ENCODE results near the gene LSM4.

Gene LSM4

GRCh38 chr19:18291590-18292461, 31.1 kb downstream of the LSM4 start:
- DNase-seq, result peak; percentile 84 to 91

DNA sequence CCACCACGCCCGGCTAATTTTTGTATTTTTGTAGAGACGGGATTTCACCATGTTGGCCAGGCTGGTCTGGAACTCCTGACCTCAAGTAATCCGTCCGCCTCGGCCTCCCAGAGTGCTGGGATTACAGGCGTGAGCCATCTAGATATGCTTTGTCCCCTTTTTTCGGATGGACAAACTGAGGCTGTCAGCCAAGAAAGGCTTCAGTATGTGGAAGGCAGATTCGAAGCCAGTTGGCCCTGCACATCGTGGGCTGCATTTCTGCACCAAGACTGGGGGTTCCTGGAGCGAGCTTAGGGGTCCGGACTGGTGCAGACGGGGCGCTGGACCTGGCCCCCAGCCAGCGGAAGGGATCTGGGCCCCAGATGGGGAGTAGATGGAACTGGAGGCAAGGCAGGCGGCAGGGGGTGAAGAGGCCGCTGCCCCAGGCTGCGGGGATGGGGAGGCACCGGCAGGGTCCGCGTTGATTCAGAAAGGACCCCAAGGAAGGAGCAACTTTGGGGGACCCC, 31.8 kb downstream of the LSM4 start:
- peak in 1 of 2 donors; percentile 44 for DNase-seq

DNA sequence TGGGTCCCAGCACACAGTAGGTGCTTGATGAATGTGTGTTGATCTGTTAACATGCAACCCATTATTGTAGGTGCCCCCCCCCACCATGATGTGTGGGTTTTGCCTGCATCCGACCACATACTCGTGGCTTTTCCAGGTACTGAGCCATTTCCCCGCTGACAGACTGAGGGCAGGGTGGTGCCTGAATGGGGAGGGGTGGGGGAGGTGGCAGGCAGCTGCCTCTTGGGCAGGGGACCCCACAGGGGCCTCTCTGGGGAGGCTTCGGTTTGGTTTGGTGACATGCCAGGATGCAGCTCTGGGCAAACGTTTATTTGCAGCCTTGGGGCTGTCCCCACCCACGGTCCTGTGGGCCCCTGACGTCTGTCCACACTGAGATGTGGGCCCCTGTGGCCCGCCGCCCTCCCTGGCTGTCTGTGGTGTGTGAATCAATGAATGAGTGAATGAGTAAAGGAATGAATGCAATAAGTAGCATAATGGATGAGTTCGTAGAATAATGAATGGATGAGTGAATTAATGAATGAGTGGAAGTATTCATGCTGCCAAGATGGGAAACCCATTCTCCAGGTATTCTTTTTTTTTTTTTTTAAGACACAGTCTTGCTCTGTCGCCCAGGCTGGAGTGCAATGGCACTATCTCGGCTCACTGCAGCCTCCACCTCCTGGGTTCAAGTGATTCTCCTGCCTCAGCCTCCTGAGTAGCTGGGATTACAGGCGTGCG, 32.4 kb downstream of the LSM4 start:
- peak; percentile 94 to 95 for DNase-seq

GRCh38 chr19:18289471-18290301, 33.2 kb downstream of the LSM4 start:
- no peak for DNase-seq

GRCh38 chr19:18287836-18288772, 34.8 kb downstream of the LSM4 start:
- DNase-seq, result no peak

- DNase-seq, result no peak
Measured at GRCh38 chr19:18286973-18287635, 35.8 kb downstream of the LSM4 start.

GRCh38 chr19:18284712-18285360, 38.0 kb downstream of the LSM4 start:
- DNase-seq, result no peak

- peak in 1 of 2 donors; percentile 22 for DNase-seq
Measured at GRCh38 chr19:18283338-18283737, 39.5 kb downstream of the LSM4 start.

DNA sequence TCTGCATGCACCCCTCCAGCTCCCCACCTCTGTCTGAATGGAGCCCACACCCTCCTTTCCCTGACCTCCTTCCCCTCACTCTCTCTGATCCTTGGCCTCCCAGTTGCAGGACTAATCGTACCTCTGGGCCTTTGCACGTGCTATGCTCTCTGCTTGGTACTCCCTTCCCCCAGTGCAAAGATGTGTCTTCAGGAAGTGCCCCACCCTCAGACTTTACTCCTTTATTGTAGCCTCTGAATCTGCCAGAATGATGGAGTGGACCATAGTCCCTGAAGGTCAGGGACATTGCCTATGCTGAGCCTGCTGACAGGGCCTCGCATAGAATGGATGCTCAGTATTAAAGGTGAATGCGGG, 40.1 kb downstream of the LSM4 start:
- peak; percentile 45 to 50 for DNase-seq

DNA sequence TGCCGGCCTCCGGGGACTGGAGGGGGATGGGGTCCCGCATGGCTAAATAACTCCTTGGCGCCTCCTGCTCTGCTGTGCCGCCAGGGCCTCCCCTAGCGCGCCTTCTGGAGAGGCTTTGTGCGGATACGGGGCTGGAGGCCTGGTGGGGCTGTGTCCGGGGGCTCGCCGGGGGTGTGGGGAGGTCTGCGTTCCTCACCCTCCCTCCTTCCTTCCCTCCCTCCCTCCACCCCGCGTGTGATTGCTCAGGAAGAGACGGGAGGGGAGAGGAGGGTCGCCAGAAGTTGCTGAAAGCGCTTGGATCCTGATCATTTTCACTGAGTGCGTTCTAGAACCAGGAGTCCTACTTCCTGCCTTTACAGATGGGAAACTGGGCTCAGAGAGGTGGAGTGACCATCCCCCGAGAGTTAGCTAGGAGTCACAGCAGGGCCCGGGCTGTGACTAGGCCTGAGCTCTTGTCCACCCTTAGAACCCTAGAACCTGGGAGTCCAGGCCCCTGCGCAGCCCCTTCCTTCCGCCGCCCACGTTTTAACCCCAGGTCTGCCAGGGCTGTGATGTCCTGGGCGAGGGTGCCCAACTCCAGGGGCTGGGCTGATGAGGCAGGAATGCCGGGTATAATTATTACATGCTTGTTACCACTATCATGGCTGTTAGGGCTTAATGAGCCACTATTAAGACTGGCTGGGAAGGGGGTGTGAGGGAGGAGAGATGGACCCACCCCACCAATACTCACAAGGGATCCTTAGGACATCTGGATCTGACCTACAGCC, 40.7 kb downstream of the LSM4 start:
- no peak for DNase-seq

DNA sequence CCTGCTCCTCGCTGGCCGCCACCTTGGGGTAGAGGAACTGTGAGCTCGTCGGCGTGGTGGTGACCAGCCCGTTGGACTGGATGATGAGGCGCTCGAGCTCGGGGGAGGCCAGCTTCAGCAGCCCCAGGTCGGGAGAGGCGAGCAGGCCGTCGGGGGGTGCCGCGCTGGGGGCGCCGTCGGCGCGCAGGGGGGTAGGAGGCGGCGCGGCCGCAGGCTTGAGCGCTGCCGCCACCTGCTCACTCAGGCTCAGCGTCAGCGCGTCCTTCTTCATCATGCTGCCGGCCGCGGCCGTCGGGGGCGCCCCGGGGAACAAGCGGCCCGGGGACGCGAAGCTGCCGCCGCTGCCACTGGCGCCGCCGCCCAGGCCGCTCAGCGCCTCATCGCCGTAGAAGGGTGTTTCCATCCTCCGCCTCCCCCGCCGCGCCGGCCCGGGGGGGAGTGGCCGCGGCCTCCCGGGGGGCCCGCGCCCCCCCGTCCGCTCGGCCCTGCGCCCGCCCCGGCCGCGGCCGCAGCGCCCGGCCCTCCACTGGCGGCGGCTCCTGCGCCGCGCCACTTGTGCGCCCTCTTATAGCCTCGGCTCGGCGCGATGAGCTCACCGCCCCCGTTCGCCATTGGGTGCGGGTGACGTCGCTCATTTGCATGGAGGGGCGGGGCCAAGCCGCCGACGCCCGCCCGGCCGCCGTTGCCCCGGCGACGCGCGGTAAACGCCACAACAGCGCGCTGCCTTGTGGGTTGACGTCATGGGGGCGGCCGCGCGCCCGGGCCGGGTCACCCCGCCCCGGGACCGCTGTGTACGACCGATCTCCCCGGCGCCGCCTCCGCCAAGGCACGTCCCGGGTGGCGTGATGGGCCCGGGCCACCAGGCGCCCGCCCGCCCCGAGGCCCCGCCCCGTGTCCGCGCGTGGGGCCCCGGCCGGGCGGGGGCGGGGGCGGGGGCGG, 41.5 kb downstream of the LSM4 start, which contains the start of gene JUND:
TSS of gene JUND (minus strand) at position 541 of the 939 bp plus-strand sequence. CDS start at position 403, 138 bp downstream.
- peak; percentile 99 for DNase-seq

DNA sequence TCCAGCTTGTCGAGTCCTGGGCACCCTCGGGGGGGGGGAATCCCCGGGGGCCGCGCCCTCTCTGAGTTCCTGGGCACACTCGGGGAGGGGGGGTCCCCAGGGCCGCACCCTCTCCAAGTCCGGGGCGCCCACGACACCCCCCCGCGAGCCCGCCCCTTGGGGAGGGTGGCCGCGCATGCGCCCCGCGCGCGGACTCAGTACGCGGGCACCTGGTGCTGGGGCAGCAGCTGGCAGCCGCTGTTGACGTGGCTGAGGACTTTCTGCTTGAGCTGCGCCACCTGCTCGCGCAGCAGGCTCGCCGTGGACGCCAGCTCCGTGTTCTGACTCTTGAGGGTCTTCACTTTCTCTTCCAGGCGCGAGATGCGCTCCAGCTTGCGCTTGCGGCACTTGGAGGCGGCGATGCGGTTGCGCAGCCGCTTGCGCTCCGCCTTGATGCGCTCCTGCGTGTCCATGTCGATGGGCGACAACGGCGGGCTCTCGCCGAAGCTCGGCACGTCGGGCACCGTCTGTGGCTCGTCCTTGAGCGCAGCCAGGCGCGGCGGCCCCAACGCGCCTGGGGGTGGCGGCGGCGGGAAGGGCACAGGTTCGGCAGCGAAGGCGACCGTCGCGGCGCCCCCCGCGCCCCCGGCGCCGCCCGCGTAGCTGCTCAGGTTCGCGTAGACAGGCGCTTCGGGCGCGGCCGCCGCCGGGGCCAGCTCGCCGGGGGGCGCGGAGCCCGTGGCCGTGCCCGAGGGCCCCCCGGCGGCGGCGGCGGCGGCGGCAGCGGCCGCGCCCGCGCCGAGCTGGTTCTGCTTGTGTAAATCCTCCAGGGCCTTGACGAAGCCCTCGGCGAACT, 42.4 kb downstream of the LSM4 start:
- DNase-seq, result peak; percentile 87

- peak; percentile 93 to 95 for DNase-seq
Measured at GRCh38 chr19:18279516-18280246, 43.2 kb downstream of the LSM4 start.

DNA sequence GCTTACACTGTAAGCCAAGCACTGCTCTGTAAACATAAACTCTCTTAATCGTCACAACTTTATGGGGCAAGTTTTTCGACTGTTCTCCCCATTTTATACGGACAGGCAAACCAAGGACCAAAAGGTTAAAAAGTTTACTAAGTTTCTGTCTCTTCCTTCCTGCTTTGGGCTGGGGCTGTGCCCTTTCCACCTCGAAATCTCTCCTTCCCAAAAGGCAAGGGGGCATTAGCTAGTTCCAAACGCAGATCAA, 43.7 kb downstream of the LSM4 start:
- no peak for DNase-seq

GRCh38 chr19:18278521-18279265, 44.2 kb downstream of the LSM4 start:
- DNase-seq, result peak; percentile 75

DNA sequence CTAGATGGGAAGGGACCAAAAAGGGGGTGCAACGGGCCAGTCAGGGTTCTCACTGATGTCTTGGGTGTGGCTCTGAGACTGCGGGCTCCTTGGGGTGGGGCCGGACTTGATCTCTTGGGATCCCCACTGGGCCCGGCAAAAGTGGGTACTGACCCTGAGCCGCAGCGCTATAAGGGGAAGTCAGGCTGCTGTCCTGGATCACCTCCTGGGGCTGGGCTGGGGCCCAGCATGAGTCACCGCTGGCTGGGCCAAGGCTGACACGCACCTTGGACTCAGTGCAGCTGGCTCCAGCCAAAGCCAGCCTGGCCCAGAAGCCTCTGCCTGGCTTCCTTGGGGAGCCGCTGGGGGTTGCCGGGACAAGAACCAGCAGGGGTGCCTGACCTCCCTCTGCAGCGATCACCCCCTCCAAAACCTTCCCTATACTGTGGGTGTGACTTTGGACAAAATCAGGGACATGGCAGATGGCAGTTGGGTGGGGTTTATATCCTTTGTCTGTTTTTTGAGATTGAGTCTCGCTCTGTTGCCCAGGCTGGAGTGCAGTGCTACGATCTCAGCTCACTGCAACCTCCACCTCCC, 48.0 kb downstream of the LSM4 start:
- DNase-seq, result peak; percentile 59 to 71
